IMR-90 (cell line): ENCODE results near the gene SLCO6A1. TPM values are rescaled to one million over a fixed set of nuclear protein-coding genes. Genes with fewer than 3 reads are reported as not detected.

Source experiments
- ATAC-seq: fragments of 200-7000 bp; cut with Tn5 transposase; 2 replicates; pipeline ENCODE4 v1.9.1; 2020; ENCODE audit warnings: low read depth, mild to moderate bottlenecking, moderate library complexity
- BruUV-seq: library from RNA; stranded (reverse); fragments of 400-500 nt; replicated peaks from 2 replicates; lab custom pipeline; 2021; lab: Mats Ljungman, UMichigan
- CTCF ChIA-PET: fragments of 300-600 bp; formaldehyde crosslinking; extraction: SDS; loops from one replicate; lab custom pipeline; 2021; ENCODE audit warnings: antibody characterized with exemption; lab: Yijun Ruan, JAX
- POLR2A ChIA-PET: fragments of 300-600 bp; sonication (Branson Sonifier 250); formaldehyde crosslinking; loops from one replicate; lab custom pipeline; 2022; ENCODE audit warnings: antibody characterized with exemption; ENCODE audit not compliant: unreplicated experiment; lab: Charles Lee
- DNase-seq: peaks from one replicate; pipeline ENCODE4 v3.0.0; 2013
- H2AFZ ChIP-seq: replicated peaks from 2 replicates; pipeline ENCODE3; 2013; ENCODE audit warnings: low read length, mild to moderate bottlenecking; ENCODE audit not compliant: poor library complexity
- H2AK5ac ChIP-seq: 2 replicates; pipeline ENCODE4 v1.6.1; 2013; ENCODE audit warnings: low read depth, low read length, inconsistent platforms
- H2AK9ac ChIP-seq: replicated peaks from 2 replicates; pipeline ENCODE3; 2013; ENCODE audit warnings: mild to moderate bottlenecking, low read depth, low read length, moderate library complexity; ENCODE audit not compliant: poor library complexity
- H2BK120ac ChIP-seq: 2 replicates; pipeline ENCODE4 v1.6.1; 2013; ENCODE audit warnings: low read depth, low read length, inconsistent platforms
- H2BK15ac ChIP-seq: 3 replicates; pipeline ENCODE4 v1.6.1; 2013; ENCODE audit warnings: low read depth, low read length, inconsistent platforms
- H2BK20ac ChIP-seq: 2 replicates; pipeline ENCODE4 v1.6.1; 2013; ENCODE audit warnings: low read depth, mild to moderate bottlenecking, inconsistent platforms, low read length, moderate library complexity
- H2BK5ac ChIP-seq: 2 replicates; pipeline ENCODE4 v1.6.1; 2013; ENCODE audit warnings: mild to moderate bottlenecking, low read depth, low read length, inconsistent platforms; ENCODE audit not compliant: poor library complexity, severe bottlenecking
- H3K14ac ChIP-seq: replicated peaks from 2 replicates; pipeline ENCODE4 v1.6.1; 2013; ENCODE audit warnings: low read depth, low read length, inconsistent platforms
- H3K18ac ChIP-seq: 2 replicates; pipeline ENCODE4 v1.6.1; 2013; ENCODE audit warnings: low read depth, low read length, control low read depth
- H3K23ac ChIP-seq: 2 replicates; pipeline ENCODE4 v1.6.1; 2013; ENCODE audit warnings: low read depth, low read length, inconsistent platforms
- H3K27ac ChIP-seq: 2 replicates; pipeline ENCODE4 v1.5.1; 2013; ENCODE audit warnings: mild to moderate bottlenecking, control low read depth, low read length; ENCODE audit not compliant: insufficient read depth
- H3K27me3 ChIP-seq: 2 replicates; pipeline ENCODE4 v1.6.1; 2013; ENCODE audit warnings: low read length; ENCODE audit not compliant: control insufficient read depth, insufficient read depth
- H3K36me3 ChIP-seq: 2 replicates; pipeline ENCODE4 v1.6.1; 2013; ENCODE audit warnings: low read length, mixed read lengths; ENCODE audit not compliant: control insufficient read depth, insufficient read depth
- H3K4ac ChIP-seq: 2 replicates; pipeline ENCODE4 v1.6.1; 2013; ENCODE audit warnings: low read depth, low read length, inconsistent platforms
- H3K4me1 ChIP-seq: 2 replicates; pipeline ENCODE4 v1.6.1; 2013; ENCODE audit warnings: low read length, mixed read lengths; ENCODE audit not compliant: control insufficient read depth, insufficient read depth
- H3K4me2 ChIP-seq: 2 replicates; pipeline ENCODE4 v1.6.1; 2013; ENCODE audit warnings: low read depth, mild to moderate bottlenecking, control low read depth, low read length, moderate library complexity
- H3K4me3 ChIP-seq: 2 replicates; pipeline ENCODE4 v1.5.1; 2013; ENCODE audit warnings: low read depth, mild to moderate bottlenecking, control low read depth, low read length, moderate library complexity; ENCODE audit not compliant: insufficient read depth
- H3K56ac ChIP-seq: 2 replicates; pipeline ENCODE4 v1.6.1; 2013; ENCODE audit warnings: low read length, inconsistent platforms; ENCODE audit not compliant: insufficient read depth; ENCODE audit errors: extremely low read depth
- H3K79me1 ChIP-seq, 2 experiments: 2 replicates each; pipeline ENCODE4 v1.6.1; 2013; ENCODE audit warnings: low read length in 2 of 2, inconsistent platforms in 1 of 2, low read depth in 1 of 2
- H3K9ac ChIP-seq: 2 replicates; pipeline ENCODE4 v1.6.1; 2013; ENCODE audit warnings: low read depth, low read length, control low read depth
- H3K9me1 ChIP-seq: 2 replicates; pipeline ENCODE4 v1.6.1; 2013; ENCODE audit warnings: low read length, inconsistent platforms; ENCODE audit not compliant: insufficient read depth
- H3K9me3 ChIP-seq: 2 replicates; pipeline ENCODE4 v1.6.1; 2013; ENCODE audit warnings: low read length; ENCODE audit not compliant: control insufficient read depth, insufficient read depth
- H4K20me1 ChIP-seq: 2 replicates; pipeline ENCODE4 v1.6.1; 2013; ENCODE audit warnings: low read length, inconsistent platforms; ENCODE audit not compliant: insufficient read depth
- H4K5ac ChIP-seq: 2 replicates; pipeline ENCODE4 v1.6.1; 2013; ENCODE audit warnings: mild to moderate bottlenecking, low read depth, low read length, control low read depth
- H4K8ac ChIP-seq, 2 experiments: 2 replicates each; pipeline ENCODE4 v1.6.1; 2013; ENCODE audit warnings: low read depth in 2 of 2, low read length in 2 of 2, control low read depth in 1 of 2, inconsistent platforms in 1 of 2
- H4K91ac ChIP-seq: 2 replicates; pipeline ENCODE4 v1.6.1; 2013; ENCODE audit warnings: low read depth, low read length, inconsistent platforms; ENCODE audit not compliant: insufficient read depth
- BHLHE40 ChIP-seq: fragments of 150-350 bp; IDR thresholded peaks from 2 replicates; pipeline ENCODE4 v1.6.1; 2016; ENCODE audit warnings: mild to moderate bottlenecking, low read depth, low read length
- CEBPB ChIP-seq: IDR thresholded peaks from 2 replicates; pipeline ENCODE4 v1.6.1; 2012; ENCODE audit warnings: low read depth, low read length, improper control_type of control experiment
- CTCF ChIP-seq: conservative IDR thresholded peaks from 2 replicates; pipeline ENCODE4 v1.5.1; 2012; ENCODE audit warnings: mild to moderate bottlenecking, low read depth, low read length, improper control_type of control experiment
- FOS ChIP-seq: fragments of 150-350 bp; IDR thresholded peaks from 2 replicates; pipeline ENCODE4 v1.6.1; 2016; ENCODE audit warnings: low read depth, low read length
- MAFK ChIP-seq: IDR thresholded peaks from 2 replicates; pipeline ENCODE4 v1.6.1; 2012; ENCODE audit warnings: low read depth, low read length, improper control_type of control experiment
- MXI1 ChIP-seq: IDR thresholded peaks from 2 replicates; pipeline ENCODE4 v1.6.1; 2012; ENCODE audit warnings: low read depth, mild to moderate bottlenecking, low read length, moderate library complexity, borderline replicate concordance
- NFE2L2 ChIP-seq: fragments of 150-350 bp; IDR thresholded peaks from 2 replicates; pipeline ENCODE4 v1.6.1; 2016; ENCODE audit warnings: low read depth, mild to moderate bottlenecking, low read length
- POLR2A ChIP-seq: IDR thresholded peaks from 2 replicates; pipeline ENCODE4 v1.6.1; 2012; ENCODE audit warnings: mild to moderate bottlenecking, low read depth, low read length
- RCOR1 ChIP-seq: IDR thresholded peaks from 2 replicates; pipeline ENCODE4 v1.6.1; 2012; ENCODE audit warnings: mild to moderate bottlenecking, low read length, improper control_type of control experiment; ENCODE audit not compliant: insufficient replicate concordance
- RFX5 ChIP-seq: IDR thresholded peaks from 2 replicates; pipeline ENCODE4 v1.8.0; 2012; ENCODE audit warnings: low read depth, mild to moderate bottlenecking, low read length, moderate library complexity
- SMC3 ChIP-seq: fragments of 150-350 bp; IDR thresholded peaks from 2 replicates; pipeline ENCODE4 v1.6.1; 2016; ENCODE audit warnings: low read depth, mild to moderate bottlenecking, antibody characterized with exemption, low read length, moderate library complexity
- USF2 ChIP-seq: fragments of 150-350 bp; IDR thresholded peaks from 2 replicates; pipeline ENCODE4 v1.6.1; 2017; ENCODE audit warnings: mild to moderate bottlenecking, antibody characterized with exemption, low read length, low read depth
- WGBS, 2 experiments: methylation state at CpG; one replicate each; pipeline versions ENCODE4 v1.1.5 to v1.1.7; 2013; ENCODE audit warnings: missing lambda C conversion rate in 2 of 2; ENCODE audit not compliant: insufficient read length in 1 of 2; ENCODE audit errors: extremely low coverage in 2 of 2; 5-methylcytosine and 5-hydroxymethylcytosine counted together
- dilution Hi-C: fragments of 300-500 bp; cut with HindIII; formaldehyde crosslinking; loops from one replicate; pipeline ENCODE4 v1.14.3; 2018; ENCODE audit warnings: low sequenced_read_pairs; ENCODE audit not compliant: unreplicated experiment
- in situ Hi-C: fragments of 300-500 bp; cut with MboI; formaldehyde crosslinking; loops from 3 replicates; pipeline ENCODE4 v1.14.3; 2019; ENCODE audit warnings: low sequenced_read_pairs, inconsistent platforms, mixed read lengths
- intact Hi-C: fragments of 100-400 bp; cut with micrococcal nuclease; formaldehyde crosslinking; loops from 2 replicates; pipeline ENCODE4 v1.10.0; 2022
- polyA plus RNA-seq, 3 experiments: library from polyadenylated mRNA; depleted of rRNA; stranded (reverse); fragments of >200 nt; gene quantifications; 2 replicates each; pipeline ENCODE4 v1.2.3, GENCODE V29; 2012; ENCODE audit warnings: low replicate concordance in 1 of 3
- total RNA-seq: library from RNA; depleted of rRNA; stranded (reverse); fragments of >200 nt; gene quantifications from 2 replicates; pipeline ENCODE4 v1.2.3, GENCODE V29; 2012
- TF ChIP-seq, protein P1 (sequence below): fragments of 150-350 bp; IDR thresholded peaks from 2 replicates; pipeline ENCODE4 v1.6.1; 2016; ENCODE audit warnings: low read depth, mild to moderate bottlenecking, low read length, moderate library complexity, borderline replicate concordance

SLCO6A1 gene
- total and polyA plus RNA-seq, 2 of the 4 experiments (the other 2 are of a cell fraction) = not detected

DNA sequence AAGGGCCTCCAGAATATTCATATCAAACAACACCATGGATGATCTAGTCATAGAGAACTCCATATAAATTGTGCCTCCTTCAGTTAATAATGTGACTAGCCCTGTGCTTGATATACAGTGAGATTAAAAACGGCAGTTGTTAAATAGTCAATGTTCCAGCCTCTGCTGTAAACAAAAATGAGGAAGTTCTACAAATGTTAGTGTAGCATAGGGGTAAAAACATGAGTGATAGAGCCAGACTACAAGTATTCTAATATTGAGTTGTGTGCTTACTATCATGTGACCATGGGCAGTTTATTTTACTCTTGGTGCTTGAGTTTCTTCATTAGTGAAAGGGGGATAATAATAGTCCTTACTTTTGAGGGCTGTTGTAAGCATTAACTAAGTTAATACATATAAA, 43.3 kb upstream of the SLCO6A1 start:
- dilution Hi-C loops = no loop called here

More for the DNA sequence above, 43.3 kb upstream of the SLCO6A1 start:
- in situ Hi-C loops = no loop called here
- H3K14ac ChIP-seq = no peak overlapping the region
- H3K56ac ChIP-seq = no peak overlapping the region
- no peak overlapping the region for H3K9ac ChIP-seq
- H4K20me1 ChIP-seq = no peaks in the 10 kb centered on the region
- POLR2A ChIA-PET = no interaction called here
- no peak overlapping the region for H2BK20ac ChIP-seq
- no peak overlapping the region for H2BK120ac ChIP-seq
- no peak for ATAC-seq
- H4K91ac ChIP-seq = no peak overlapping the region
- no peak overlapping the region for H4K5ac ChIP-seq
- CTCF ChIA-PET = interaction anchor here (0.7 kb wide), 1 partner anchor 9 kb away, joined by 3 read pairs; no protein-coding TSS in a partner anchor
- H3K4me3 ChIP-seq = no peak overlapping the region
- no CpG with 5 or more reads among the region's 1 CpG for WGBS, 2 experiments
- H3K4me2 ChIP-seq = no peak overlapping the region
- no peaks in the 10 kb centered on the region for H3K36me3 ChIP-seq
- no peak for DNase-seq
- H3K79me1 ChIP-seq = no peaks in the 10 kb centered on the region
- H2AFZ ChIP-seq = no peak overlapping the region
- no peaks in the 10 kb centered on the region for H3K4me1 ChIP-seq
- H3K27ac ChIP-seq = no peak overlapping the region
- intact Hi-C loops = no loop called here
- no peak overlapping the region for H2AK5ac ChIP-seq
- 0 out of 2 replicates have a peak, but pooled peaks cover 1% of the 10 kb centered on the region for H3K27me3 ChIP-seq
- H2BK15ac ChIP-seq = no peak overlapping the region
- H3K9me1 ChIP-seq = no peaks in the 10 kb centered on the region
- H2AK9ac ChIP-seq = no peak overlapping the region
- no peak for TF ChIP-seq RCOR1
- no peak for TF ChIP-seq BHLHE40
- TF ChIP-seq MAFK = no peak
- TF ChIP-seq RFX5 = no peak
- TF ChIP-seq, protein P1, sequence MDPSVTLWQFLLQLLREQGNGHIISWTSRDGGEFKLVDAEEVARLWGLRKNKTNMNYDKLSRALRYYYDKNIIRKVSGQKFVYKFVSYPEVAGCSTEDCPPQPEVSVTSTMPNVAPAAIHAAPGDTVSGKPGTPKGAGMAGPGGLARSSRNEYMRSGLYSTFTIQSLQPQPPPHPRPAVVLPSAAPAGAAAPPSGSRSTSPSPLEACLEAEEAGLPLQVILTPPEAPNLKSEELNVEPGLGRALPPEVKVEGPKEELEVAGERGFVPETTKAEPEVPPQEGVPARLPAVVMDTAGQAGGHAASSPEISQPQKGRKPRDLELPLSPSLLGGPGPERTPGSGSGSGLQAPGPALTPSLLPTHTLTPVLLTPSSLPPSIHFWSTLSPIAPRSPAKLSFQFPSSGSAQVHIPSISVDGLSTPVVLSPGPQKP = no peak
- TF ChIP-seq MXI1 = no peak
- TF ChIP-seq NFE2L2 = no peak
- no peak for TF ChIP-seq FOS
- no peak for TF ChIP-seq POLR2A
- no peak for TF ChIP-seq SMC3
- TF ChIP-seq USF2 = no peak
- TF ChIP-seq CTCF = no peak
- no peak for TF ChIP-seq CEBPB
- H3K9me3 ChIP-seq = no peaks in the 10 kb centered on the region
- no peak overlapping the region for H3K4ac ChIP-seq
- no peak overlapping the region for H2BK5ac ChIP-seq
- BruUV-seq = no TSS peak
- no peak overlapping the region for H3K18ac ChIP-seq
- no peak overlapping the region for H4K8ac ChIP-seq
- H3K23ac ChIP-seq = no peak overlapping the region
